ENCODE results near the gene ATP8B1.

The ATP8B1 gene

GRCh38 chr18:57791192-57791591, 11.9 kb downstream of the ATP8B1 start:
- DNase-seq: no peak

- no peak for DNase-seq
These were observed 12.8 kb downstream of the ATP8B1 start for GRCh38 chr18:57790316-57790715.

GRCh38 chr18:57789759-57790158, 13.4 kb downstream of the ATP8B1 start:
- no peak for DNase-seq

- DNase-seq: no peak
These were observed 14.0 kb downstream of the ATP8B1 start for GRCh38 chr18:57789090-57789489.

GRCh38 chr18:57787068-57787685, 15.9 kb downstream of the ATP8B1 start:
- no peak for DNase-seq

GRCh38 chr18:57785751-57786437, 17.2 kb downstream of the ATP8B1 start:
- DNase-seq: no peak

GRCh38 chr18:57784801-57785114, 18.4 kb downstream of the ATP8B1 start:
- no peak for DNase-seq

- no peak for DNase-seq
These were observed 18.9 kb downstream of the ATP8B1 start for GRCh38 chr18:57784034-57784800.

- DNase-seq: no peak
These were observed 21.1 kb downstream of the ATP8B1 start for GRCh38 chr18:57782049-57782448.

- no peak for DNase-seq
These were observed 22.3 kb downstream of the ATP8B1 start for GRCh38 chr18:57780706-57781347.

GRCh38 chr18:57780318-57780705, 22.8 kb downstream of the ATP8B1 start:
- peak; percentile 68 for DNase-seq

- DNase-seq: peak; percentile 93
These were observed 26.3 kb downstream of the ATP8B1 start for GRCh38 chr18:57776767-57777166.

GRCh38 chr18:57776354-57776753, 26.8 kb downstream of the ATP8B1 start:
- no peak for DNase-seq

- DNase-seq: no peak
These were observed 27.2 kb downstream of the ATP8B1 start for GRCh38 chr18:57775937-57776336.

GRCh38 chr18:57772387-57772799, 30.7 kb downstream of the ATP8B1 start:
- DNase-seq: no peak

GRCh38 chr18:57771626-57772025, 31.5 kb downstream of the ATP8B1 start:
- DNase-seq: no peak

- no peak for DNase-seq
These were observed 31.9 kb downstream of the ATP8B1 start for GRCh38 chr18:57771193-57771592.

- no peak for DNase-seq
These were observed 34.4 kb downstream of the ATP8B1 start for GRCh38 chr18:57768537-57769326.

- no peak for DNase-seq
These were observed 35.7 kb downstream of the ATP8B1 start for GRCh38 chr18:57767259-57768050.

GRCh38 chr18:57764995-57765394, 38.1 kb downstream of the ATP8B1 start:
- no peak for DNase-seq

- DNase-seq: no peak
These were observed 39.0 kb downstream of the ATP8B1 start for GRCh38 chr18:57764087-57764486.

GRCh38 chr18:57762686-57763085, 40.4 kb downstream of the ATP8B1 start:
- DNase-seq: no peak

Measured in NCI-H2171 treated with DMSO at 0.1 percent for 48 hours (cell line).